ENCODE results near the gene CACNA1C.

The CACNA1C gene

DNA sequence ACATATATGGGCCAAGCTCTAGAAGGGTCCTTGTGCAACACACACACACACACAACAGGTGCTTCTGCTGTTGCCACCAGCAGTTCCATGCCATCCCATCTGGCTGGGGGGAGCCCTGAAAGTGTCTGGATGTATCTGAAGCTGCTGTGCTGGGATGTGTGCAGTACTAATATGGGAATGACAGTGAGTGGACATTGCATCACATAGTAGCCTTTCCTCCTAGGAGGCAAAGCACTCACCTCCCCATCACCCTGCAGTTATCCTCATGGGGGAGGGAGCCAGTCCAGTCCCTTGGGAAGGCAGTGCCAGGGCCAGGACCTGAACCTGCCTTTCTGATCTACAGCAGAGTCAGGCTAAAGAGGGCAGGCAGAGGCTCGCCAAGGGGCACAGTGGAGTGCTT lies 208.9 kb downstream of the CACNA1C start:
- DNase-seq: no peak

DNA sequence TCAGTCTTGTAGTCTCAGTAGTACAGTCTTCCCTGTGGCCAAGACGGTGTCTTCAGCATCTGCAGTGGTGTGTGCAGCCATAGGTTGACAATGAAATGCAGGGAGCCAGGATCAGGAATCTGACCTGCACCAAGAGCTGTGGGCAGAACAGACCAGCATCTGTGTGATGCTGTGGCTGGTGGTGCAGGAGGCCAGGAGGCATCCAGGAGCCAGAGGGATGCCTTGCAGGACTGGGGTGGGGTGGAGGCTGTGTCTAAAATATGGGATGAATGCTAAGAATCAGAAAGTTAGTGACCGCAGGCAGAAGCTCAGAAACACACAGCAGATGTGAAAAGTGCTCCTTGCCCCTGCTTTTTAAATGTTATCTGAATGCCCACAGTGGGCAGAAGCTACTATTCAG lies 209.7 kb downstream of the CACNA1C start:
- DNase-seq: no peak

DNA sequence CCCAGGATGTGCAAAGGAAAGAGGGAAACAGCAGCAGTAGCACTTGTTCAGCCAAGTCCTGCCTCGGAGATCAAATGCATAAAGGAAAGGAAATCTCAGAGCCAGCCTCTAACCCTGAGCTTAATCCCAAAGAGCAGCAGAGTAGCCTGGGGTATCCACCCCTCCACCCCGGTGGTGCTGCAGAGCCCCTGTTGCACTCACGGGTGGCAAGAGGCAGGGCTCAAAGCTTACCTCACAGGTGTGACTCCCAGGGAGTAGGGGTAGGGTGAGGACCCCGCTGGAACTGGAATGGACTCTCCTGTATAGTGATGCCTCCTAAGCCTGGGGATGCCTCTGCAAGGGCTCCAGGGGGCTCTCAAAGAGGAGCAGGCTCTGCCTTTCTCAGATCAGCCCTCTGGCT lies 211.1 kb downstream of the CACNA1C start:
- DNase-seq: no peak

DNA sequence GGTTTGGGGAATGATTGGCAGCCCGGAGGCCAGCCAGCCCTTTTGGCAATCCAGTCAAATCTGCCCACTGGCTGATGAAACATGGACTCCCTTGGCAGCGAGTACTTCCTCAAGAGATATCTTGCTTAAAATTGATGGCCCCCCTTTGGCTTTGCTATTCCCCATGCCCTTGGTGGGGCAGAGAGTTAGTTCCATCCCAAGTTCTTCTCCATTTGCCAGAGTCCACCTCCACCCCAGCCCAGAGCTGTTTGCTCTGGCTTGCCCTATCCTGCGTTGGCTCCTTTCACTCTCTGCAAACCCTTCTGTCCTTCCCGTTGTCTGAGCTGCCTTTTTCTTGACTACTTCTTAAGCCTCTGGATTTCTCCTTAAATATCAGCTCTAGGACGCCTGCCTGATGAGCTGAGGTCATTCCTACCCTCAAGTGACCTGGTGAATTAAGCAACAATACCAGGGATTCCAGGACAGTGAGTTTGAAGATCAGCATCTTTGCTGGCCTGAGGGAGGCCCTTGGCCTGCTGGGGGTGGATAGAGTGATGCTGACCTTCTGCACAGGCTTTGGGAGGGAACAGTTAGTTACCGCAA lies 212.0 kb downstream of the CACNA1C start:
- no peak for DNase-seq

DNA sequence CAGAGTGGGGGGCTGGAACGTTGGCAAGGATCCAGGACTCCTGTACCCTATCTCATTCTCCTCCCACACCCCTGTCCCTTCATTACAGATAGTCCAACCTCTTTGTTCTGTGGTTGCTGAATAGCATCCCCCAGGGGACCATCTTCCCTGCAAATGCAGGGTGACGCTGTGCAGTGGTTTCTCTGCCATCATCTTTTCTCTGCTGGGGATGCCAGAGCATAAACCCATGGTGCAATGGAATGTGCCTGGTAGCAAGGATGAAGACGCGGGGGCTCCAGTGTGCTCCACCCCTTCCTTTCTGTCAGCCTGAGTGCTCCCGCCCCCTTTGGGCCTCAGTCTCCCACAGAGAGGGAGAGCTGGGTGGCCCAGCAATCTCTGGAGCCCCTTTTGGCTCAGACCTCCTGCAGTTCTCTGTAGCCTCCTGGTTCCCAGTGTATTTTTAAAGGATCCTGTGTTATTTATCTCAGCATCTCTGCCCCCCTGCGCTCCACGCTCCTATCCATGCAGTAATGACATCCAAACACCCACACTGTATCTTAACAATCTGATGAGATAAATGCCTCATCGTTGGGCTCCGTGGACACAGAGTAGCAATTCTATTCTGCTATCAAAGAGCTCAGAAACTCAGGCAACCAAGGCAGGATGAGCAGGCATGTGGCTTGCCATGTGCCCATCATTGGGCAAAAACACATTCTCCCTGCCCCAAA lies 212.8 kb downstream of the CACNA1C start:
- DNase-seq: no peak

DNA sequence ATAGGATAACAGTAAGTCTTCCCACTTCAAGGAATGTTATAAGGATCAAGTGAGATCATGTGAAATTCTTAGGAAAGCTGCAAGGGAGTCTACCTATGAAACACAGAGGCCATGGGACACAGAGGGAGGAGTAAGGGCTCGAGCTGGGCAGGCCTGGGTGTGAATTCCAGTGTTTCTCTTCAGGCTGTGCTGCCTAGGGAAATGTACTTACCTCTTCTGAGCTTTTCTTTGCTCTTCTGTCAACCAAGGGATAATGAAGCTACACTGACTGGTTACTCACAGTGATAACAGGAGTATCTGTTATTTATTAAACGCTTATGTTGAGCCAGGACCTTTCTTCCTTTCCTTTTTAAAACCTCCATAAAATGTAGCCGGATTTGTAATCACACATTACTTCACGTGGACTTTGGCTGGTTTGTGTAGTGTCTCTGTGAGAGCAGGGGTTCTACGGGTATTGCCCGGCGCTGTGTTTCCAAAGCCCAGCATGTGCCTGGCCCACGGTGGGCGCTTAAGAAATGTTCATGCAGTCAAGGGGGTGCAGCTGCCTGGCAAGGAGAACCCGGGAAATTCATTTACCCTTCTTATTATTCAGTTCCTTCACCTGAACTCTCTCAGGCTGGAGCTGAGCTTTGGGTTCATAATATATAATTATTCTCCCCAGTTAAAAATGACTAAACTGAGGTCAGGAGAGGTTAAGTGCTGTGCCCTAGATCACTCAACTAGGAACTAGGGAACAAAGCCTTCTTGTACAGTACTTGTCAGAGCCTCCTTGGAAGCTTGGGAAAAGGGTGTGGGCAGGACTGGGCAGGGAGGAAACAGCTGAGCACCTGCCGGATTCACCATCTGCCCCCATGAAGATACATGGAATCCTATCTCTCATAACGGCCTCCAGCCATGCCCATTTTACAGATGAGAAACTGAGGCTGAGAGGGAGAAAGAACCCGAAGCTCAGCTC lies 214.2 kb downstream of the CACNA1C start:
- DNase-seq: no peak

DNA sequence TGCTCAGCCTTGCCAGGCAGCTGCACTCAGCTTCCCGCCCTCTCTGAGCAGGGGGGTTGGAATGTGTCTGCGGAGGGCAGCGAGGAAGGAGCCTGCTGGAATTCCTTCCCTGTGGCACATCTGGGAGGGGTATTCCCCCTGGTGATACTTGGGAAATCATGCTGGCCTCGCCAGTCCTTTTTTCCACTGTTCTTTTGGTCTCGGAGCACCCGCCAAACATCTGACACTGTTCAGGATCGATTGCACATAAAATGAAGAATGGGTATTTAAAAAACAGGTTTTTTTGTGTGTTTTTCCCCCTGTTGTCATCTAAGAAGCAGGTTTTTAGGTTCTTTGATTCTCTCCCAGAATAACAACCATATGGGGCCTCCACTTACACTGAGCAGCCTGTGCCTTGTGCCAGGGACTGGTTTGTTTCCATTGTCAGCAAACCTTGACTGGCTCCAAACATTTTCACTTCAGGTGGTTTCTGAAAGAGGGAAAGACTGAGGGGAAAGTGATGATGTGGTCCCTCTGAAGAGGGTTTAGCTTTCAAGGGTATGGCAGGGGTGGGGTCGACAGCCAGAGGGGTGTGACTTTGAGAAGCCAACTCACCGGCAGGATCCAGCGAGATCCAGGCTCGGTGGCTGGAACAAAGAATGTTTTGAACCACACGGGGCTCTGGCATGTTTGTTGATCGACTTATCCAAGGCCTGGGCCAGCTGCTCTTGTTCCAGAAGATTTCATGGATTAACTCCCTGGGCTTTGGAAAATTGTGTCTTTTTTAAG lies 215.1 kb downstream of the CACNA1C start:
- no peak for DNase-seq

DNA sequence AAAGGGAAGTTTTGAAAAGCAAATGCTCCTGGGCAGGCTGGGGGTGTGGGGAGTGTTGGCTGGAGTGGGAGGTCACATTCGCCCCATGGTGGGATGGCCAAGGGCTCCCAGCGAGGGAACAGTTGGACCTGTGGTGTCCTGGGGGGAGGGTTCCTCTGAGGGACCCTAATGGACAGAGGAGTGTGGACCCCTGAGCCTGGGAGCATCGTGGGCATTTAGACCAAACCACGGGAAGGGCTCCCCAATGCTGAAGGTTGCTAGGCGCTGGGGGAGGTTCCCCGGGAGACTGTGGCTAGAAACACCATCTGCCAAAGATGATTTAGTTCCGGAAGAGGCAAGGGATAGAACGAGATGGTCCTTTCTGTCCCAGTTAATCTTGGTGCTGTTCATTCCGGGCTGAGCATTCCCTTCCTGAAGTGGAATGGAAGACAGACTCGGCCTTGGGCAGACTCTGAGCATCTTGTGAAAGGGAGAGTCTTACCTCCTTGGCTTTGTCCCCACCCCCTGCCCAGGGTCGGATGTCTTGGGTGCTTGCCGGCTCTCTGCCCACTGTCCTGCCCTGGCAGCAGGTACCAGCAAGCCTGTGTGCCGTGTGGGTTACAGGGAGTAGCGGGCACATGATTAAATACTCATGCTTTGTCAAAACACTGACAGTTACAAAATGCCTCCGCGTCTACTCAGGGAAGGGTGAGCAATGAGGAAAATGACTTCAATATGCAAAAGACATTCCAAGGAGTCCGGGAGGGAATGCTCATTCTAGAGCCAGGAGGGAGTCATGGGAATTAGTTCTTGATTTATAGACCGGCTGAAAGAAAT lies 215.9 kb downstream of the CACNA1C start:
- DNase-seq: no peak

DNA sequence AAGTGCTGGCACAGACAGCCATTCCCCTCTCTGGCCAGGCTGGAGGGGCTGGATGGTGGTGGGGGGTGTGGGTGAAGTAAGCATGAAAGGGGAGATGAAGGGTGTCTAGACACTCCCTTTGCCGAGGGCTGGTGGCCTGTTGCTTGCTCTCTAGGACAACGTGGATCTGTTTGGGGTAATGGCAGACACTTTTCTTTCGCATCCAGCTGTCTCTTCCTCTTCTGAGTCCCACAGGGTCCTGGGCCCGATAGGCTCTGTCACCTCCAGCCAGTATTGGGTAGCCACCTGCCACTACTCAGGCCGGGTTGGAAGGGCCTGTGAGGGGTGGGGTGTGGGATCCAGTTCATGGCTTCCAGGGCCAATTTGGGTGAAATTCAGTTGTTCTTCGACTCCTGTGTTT lies 218.1 kb downstream of the CACNA1C start:
- DNase-seq: no peak

DNA sequence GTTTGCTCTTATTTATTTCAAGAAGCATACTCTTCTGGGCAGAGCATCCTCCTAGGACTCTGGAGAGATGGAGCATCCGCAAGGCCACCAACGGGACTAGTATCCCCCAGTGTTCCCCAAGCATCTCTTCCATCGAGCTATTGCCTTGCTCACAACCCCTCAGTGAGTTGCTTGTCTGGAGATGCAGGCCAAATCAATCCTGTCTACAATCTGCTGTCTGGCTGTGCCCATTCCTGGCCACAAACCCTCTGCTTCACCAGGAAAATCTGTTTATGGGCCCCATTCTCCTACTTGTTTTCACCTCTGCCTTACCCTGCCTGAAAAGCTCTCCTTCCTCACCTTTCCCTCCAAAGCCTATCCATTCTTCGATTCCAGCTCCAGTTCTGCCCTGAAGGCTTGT lies 219.2 kb downstream of the CACNA1C start:
- DNase-seq: no peak

DNA sequence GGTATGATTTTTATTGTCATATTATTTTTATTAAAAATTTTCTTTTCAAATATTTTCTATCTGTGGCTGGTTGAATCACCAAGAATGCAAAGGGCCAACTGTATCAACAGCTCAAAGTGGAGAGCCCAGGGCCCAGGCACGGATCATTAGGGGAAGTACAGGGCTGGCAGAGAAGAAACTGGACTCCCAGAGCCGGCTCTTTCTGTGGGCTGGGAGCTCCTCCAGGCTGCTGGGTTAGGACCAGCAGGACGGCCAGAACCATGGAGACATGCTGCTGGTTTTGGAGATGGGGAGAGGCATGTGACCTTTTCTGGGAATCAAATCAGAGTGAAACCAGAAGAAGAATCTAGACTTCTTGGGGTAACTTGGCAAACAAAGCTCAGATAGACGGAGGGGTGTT lies 220.5 kb downstream of the CACNA1C start:
- no peak for DNase-seq

DNA sequence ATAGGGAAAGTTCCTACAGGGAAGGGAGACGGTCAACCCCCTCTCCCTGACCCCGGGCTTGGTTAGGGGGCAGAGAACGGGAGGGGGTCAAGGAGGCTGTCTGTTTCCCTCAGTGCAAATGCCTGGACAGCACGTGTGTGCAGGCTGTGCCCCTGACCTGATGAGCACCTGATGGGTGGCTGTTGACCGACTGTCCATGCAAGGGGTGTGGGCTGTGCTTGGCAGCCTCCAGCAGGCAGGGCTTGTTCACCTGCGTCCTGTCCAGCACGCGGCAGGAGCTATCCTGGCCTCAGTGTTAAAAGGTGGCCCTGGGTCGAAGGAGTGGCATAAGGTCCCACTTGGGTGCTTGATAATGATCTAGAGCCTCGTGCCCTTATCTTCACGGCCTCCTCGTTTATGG lies 221.0 kb downstream of the CACNA1C start:
- DNase-seq: no peak

DNA sequence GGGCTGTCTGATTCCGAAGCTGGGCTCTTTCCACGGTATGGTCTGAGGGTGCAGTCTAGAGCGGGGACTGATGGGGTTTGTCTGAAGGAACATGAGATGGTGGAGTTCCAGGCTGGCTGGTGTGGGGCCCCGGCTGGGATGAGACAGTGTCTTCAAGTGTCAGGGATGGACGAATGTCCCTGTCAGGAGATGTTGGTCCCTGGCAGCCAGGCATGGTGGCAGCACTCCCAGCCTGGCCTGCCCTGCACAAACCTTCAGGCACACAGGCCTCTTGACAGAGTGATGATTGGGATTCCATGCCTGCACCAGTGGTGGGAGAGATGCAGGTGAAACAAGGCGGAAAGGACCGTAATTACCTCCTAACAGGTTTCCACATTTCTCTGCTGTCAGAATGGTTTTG lies 221.9 kb downstream of the CACNA1C start:
- no peak for DNase-seq

DNA sequence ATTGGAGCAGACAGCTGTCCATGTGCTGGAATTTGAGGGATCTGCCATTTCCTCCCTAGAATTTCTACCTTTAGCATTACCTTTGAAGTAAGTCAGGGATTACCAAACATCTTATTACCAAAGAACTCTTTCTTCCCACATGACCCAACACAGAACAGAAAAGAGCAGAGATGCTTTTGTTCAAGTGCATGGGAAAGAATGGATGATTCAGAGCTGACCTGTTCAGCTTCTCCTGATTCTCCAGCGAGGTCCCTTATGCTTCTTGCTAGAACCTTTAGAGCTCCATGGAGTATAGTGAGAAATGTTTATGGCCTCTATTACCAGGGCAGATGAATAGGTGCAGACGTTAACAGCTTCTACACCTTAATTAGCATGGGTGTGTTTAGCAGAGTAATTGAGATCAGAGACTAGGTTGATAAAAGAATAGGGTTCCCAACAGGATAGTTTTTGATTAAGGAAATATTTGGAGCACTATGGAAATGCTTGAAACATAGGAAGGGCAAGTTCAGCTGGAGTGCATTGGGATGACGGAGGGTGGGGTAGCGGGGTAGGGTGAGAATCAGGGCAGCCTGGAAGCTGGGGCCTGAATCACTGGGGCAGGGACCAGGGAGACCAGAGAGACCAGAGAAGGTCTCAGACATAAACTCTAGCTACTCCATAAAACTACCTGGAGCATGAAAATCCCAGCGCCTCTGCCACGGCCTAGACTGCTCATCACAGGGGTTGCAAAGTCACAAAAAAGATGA lies 223.7 kb downstream of the CACNA1C start:
- no peak for DNase-seq

DNA sequence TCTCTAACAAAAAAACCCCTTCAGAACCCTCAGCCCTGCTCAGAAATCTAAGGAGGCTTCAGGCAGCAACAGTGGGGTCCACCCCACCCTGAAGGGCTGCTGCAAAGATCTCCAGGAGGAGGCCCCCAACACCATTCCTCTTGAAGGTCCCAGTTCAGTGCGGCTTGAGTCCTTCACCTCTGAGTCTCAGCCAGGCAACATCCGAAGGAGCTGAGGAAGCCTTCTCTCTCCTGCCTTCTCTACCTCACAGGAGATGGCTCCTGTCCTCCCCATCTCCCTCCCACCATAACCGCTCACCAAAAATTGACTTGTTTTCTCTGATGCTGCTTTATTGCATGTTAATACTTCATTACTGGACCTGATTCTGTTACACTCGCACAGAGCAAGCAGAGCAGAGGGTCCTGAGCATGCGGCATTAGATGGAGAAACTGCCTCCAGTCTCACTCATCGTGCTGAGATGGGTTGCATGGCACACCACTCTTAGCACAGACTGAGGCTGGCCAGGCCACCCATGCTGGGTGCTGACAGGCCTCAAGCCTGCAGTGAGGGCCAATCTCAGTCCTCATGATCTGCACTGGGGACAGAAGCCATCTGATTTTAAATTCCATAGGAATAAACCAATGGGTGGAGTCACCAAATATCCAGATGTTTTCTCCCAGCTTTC lies 224.8 kb downstream of the CACNA1C start:
- DNase-seq: no peak

DNA sequence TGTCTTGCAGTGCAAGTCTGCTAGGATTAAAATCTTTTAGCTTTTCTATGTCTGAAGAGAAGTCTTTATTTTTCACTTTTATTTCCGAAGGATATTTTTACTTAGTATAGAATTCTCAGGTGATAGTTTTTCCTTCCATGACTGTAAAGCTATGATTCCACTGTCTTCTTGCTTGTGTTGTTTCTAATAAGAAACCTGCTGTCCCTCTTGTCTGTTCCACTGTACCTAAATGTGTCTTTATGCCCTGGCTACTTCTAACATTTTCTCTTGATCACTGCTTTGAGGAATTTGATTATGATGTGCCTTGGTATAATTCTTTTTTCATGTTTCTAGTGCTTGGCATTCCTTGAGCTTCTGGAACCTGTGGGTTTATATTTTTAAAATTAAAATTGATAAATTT lies 228.7 kb downstream of the CACNA1C start:
- no peak for DNase-seq

DNA sequence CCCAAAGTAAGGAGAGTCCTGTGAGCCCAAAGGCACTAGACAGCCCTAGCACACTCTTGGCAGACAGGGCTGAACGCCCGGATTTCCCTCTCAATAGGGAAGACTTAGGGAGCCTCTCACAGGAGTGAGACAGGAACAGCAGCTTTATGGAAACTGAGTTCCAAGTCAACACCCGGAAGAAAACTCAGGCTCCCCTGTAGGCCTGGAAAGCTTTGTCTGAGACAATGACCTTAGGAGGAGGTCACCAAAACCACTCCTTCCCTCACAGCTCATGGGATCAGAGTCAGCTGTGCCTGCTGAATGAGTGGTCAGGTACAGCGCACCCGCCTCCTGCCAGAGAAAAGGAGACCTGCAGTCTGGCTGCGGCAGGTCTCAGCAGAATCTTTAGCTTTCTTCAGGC lies 229.5 kb downstream of the CACNA1C start:
- DNase-seq: no peak

DNA sequence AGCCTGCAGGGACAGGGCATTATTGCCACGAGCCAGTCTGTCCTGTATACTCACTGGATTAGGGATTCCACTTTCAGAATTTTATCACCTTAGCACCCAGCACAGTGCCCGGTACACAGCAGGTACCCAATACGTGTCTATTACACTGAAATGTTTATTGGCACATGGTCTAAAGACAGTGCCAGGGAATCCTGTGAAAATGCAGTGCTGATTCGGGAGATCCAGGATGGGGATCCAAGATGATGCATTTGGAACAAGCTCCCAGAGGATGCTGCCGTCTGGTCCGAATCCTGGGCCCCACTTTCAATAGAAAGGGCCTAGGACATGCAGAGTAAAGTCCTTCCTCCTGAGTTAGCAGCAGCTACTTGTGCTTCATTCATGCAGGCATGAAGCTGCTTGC lies 230.7 kb downstream of the CACNA1C start:
- DNase-seq: no peak

DNA sequence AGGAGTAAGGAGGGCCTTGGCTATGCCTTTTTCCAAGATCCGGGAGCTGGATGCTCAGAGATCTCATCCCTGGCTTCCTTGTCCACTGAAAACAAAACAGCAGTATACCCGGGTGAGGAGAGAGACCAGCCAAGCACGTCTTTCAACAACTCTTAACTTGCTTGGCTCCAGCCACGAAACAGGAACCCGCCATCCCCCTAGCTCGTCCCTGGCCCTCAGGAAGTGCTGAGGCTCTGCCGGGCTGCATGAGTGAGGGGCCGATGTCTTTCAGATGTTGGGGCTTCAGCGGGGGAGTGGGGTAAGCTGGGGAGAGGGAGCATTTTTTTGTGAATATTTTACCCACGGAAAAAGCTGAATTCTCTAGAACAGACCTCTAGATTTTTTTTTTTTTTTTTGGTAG lies 231.1 kb downstream of the CACNA1C start:
- no peak for DNase-seq

DNA sequence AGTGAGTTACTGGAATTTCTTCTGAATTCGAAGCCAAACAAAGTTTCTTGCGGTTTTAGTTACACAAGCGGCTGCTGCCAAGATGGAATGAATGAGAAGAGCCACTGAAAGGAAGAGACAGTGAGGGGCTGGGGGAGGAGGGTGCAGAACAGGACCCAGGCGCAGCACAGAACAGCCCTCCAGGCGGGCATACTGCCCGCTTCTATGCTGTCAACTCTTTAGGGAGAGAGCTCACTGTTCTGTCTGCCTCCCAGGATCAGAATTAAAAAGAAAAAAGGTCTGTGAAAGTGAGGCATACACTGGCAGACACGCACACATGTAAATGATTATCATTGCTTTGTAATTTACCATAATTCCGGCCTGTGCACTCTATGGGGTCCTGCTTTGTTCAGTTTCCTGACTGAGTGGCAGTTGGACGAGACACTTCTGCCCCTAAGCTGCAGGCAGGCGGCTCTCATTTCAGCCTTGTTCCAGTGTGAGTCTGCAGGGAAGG lies 231.6 kb downstream of the CACNA1C start:
- no peak for DNase-seq

DNA sequence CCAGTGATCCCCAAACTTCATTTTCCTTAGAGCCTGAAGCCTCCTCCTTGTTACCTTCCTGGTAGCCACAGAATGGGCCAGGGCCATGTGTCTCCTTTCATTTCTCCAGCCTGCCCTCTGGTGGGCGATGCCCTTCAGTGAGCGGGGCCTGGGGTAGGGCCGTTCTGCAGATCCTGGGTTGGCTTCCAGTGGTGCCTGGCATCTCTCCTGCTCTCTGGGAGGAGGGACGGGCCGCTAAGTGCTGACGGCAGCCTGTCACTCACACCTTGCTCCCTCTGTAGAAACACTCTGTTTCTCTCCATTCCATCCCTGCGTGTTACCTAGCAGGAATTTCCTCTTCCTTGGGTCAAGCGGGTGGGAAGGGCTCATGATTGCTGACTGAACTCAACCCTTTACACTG lies 232.1 kb downstream of the CACNA1C start:
- DNase-seq: peak; percentile 72
